Adipocyte (in vitro differentiated cells): ENCODE data around the gene DCAF5.
"Not testable (repeated sequence)": the region's sequence is repeated elsewhere in the genome, so short reads cannot be mapped to it uniquely, and the experiment has no call there.

ENCODE experiments used
- DNase-seq: peaks from one replicate; pipeline ENCODE4 v3.0.0-alpha.2; 2015; ENCODE audit warnings: low read depth
- H3K27me3 ChIP-seq: replicated peaks from 2 replicates; pipeline ENCODE4 v1.7.0; 2013; ENCODE audit warnings: mild to moderate bottlenecking, low read length, moderate library complexity; ENCODE audit not compliant: control insufficient read depth, insufficient read depth
- H3K36me3 ChIP-seq: 2 replicates; pipeline ENCODE4 v1.7.0; 2013; ENCODE audit warnings: low read length, mild to moderate bottlenecking, moderate library complexity; ENCODE audit not compliant: control insufficient read depth, insufficient read depth, severe bottlenecking
- H3K4me1 ChIP-seq: 2 replicates; pipeline ENCODE4 v1.7.0; 2013; ENCODE audit warnings: mild to moderate bottlenecking, low read length, moderate library complexity; ENCODE audit not compliant: control insufficient read depth, insufficient read depth
- H3K4me3 ChIP-seq: 2 replicates; pipeline ENCODE4 v1.7.0; 2013; ENCODE audit warnings: mild to moderate bottlenecking, low read length, moderate library complexity
- H3K9ac ChIP-seq: 2 replicates; pipeline ENCODE4 v1.7.0; 2013; ENCODE audit warnings: mild to moderate bottlenecking, low read length, moderate library complexity
- H3K9me3 ChIP-seq: 2 replicates; pipeline ENCODE4 v1.7.0; 2013; ENCODE audit warnings: mild to moderate bottlenecking, low read length, moderate library complexity; ENCODE audit not compliant: control insufficient read depth

DCAF5 gene

DNA sequence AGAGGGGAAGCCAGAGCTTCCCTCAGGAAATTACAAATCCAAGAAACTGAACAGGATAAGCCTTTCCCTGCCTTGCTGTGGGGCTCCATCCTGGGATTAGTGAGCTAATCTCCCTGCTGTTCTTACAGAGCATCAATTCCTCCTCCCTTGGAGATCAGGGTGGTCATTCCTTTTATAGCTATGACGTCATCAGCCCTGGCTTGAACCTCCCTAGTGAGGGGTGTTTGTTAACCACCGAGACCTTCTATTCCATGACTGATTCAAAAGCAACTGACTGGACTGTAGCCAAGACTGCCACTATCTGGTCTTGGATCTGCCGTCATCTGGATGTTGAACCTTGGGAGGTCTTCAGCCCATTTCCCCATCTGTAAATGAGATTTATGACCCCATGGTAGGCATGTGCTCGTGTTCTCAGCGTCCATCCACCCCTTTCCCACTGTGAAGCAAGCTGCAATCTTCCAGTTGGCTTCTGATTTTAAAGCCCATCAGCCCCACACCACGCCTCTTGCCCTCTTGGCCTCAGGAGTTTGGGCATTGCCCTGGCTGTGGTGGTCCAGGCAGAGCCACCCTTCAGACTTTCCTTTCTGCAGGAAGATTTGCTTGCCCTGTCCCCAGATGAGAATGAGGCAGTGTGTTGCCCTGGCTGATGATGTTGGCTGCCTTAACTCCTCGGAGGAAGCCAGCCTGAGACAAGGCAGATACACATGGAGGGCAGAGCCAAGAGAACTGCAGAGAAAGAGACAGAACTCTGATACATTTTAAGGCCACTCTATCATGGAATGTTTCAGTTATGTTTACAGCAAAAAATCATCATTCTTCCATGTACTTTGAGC is 114.2 kb downstream of the DCAF5 start:
- Histone ChIP-seq H3K9ac (no peak overlapping the region), H3K36me3 (no peaks in the 10 kb centered on the region), H3K9me3 (no peaks in the 10 kb centered on the region), H3K27me3 (no peaks in the 10 kb centered on the region), H3K4me1 (peaks cover 60% of the 10 kb centered on the region), H3K4me3 (no peak overlapping the region)
- peak; percentile 31 for DNase-seq

DNA sequence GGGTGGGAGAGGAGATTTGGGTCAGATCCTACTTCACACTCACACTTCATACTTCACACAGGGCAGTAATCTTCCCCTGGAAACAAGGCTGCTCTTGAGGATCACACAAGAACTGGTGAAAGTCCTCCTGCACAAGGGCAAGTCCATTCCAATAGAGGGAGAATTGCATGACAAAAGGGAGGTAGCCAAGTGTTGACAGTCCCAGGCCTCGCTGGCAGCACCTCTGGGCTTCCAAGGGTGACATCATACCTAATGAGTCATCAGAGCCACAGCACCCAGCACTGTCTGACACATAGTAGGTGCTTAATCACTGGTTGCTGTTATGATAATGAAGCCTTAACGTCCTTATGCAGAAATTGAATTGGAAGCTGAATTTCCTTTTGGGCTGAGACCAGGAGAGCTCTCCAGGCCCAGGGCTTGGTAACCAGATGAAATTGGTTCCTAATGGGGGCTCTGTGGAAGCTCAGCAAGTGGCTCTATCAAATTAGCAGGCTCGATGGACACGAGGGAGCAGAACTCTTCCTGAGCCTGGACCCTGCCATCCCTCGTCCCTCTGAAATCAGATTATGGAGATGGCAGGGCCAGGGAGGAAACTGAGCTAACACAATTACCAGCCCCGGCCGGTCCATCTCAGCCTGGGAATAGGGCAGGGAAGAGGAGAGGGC is 115.0 kb downstream of the DCAF5 start:
- Histone ChIP-seq H3K9ac (no peak overlapping the region), H3K36me3 (no peaks in the 10 kb centered on the region)
- no peak for DNase-seq

GRCh38 chr14:69036757-69037506 is 116.0 kb downstream of the DCAF5 start:
- no peaks in the 10 kb centered on the region for H3K36me3 ChIP-seq
- H3K4me1 ChIP-seq: peaks cover 43% of the 10 kb centered on the region
- H3K9ac ChIP-seq: no peak overlapping the region
- DNase-seq: no peak
- H3K9me3 ChIP-seq: no peaks in the 10 kb centered on the region
- H3K27me3 ChIP-seq: no peaks in the 10 kb centered on the region
- no peak overlapping the region for H3K4me3 ChIP-seq

More for the DNA sequence above, 115.0 kb downstream of the DCAF5 start:
- no peaks in the 10 kb centered on the region for H3K27me3 ChIP-seq
- H3K4me3 ChIP-seq: no peak overlapping the region
- no peaks in the 10 kb centered on the region for H3K9me3 ChIP-seq
- peaks cover 53% of the 10 kb centered on the region for H3K4me1 ChIP-seq

- no peak overlapping the region for H3K4me3 ChIP-seq
- H3K9ac ChIP-seq: peak overlapping the region; percentile 53
- no peaks in the 10 kb centered on the region for H3K36me3 ChIP-seq
- peak; percentile 79 for DNase-seq
- peaks cover 39% of the 10 kb centered on the region for H3K4me1 ChIP-seq
- no peaks in the 10 kb centered on the region for H3K27me3 ChIP-seq
- no peaks in the 10 kb centered on the region for H3K9me3 ChIP-seq
Measured at GRCh38 chr14:69034612-69035262, 118.2 kb downstream of the DCAF5 start.

DNA sequence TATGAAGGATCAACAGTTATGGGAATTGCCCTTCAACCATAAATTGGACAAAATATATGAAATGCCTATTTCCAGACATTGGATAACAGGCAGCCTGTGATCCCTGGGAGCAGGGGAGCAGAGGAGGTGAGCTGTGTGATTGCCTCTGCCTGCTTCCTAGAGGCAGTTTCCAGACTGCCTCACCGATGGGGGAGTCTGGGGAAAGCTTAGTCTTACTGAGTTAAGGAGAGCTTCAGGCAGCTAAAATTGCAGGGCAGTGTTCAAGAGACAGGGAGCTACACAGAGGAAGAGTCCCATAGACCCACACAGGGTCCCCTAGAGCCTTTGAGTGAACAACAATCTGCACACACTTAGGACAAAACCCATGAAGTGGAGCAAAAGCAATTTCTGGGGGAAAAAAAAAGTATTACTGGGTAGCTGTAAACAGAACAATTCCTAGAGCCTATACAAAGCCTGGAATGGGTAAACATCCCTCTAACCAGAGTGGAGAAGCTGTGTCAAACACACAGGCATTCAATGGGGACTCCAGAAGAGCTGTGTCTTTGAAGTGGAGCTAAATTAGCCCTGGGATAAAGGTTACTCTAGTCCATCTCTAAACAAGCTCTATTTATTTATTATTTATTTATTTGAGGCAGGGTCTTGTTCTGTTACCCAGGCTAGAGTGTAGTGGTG is 125.5 kb downstream of the DCAF5 start:
- no peak overlapping the region for H3K9ac ChIP-seq
- peaks cover 13% of the 10 kb centered on the region for H3K4me1 ChIP-seq
- DNase-seq: no peak
- no peaks in the 10 kb centered on the region for H3K9me3 ChIP-seq
- H3K4me3 ChIP-seq: no peak overlapping the region
- H3K27me3 ChIP-seq: no peaks in the 10 kb centered on the region
- H3K36me3 ChIP-seq: no peaks in the 10 kb centered on the region

GRCh38 chr14:69023035-69023434 is 129.9 kb downstream of the DCAF5 start:
- no peaks in the 10 kb centered on the region for H3K9me3 ChIP-seq
- peaks cover 13% of the 10 kb centered on the region for H3K4me1 ChIP-seq
- peak overlapping the region; percentile 46 for H3K9ac ChIP-seq
- H3K27me3 ChIP-seq: no peaks in the 10 kb centered on the region
- no peak for DNase-seq
- no peak overlapping the region for H3K4me3 ChIP-seq
- no peaks in the 10 kb centered on the region for H3K36me3 ChIP-seq

DNA sequence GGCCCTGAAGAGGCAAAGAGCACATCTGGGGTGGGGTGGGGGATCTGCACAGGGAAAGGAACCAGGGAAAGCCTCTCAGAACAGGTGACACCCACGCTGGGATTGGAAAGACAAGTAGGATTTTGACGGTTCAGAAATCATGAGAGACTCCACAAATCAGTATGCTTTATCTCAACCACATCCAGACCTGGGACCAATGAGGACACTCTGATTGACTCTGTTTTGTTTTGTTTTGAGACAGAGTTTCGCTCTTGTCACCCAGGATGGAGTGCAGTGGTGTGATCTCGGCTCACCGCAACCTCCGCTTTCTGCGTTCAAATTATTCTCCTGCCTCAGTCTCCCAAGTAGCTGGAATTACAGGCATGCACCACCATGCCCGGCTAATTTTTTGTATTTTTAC is 130.8 kb downstream of the DCAF5 start:
- not testable (repeated sequence) for H3K9ac ChIP-seq, H3K36me3 ChIP-seq, H3K9me3 ChIP-seq, DNase-seq, H3K4me3 ChIP-seq, H3K27me3 ChIP-seq
- H3K4me1 ChIP-seq: peaks cover 13% of the 10 kb centered on the region

DNA sequence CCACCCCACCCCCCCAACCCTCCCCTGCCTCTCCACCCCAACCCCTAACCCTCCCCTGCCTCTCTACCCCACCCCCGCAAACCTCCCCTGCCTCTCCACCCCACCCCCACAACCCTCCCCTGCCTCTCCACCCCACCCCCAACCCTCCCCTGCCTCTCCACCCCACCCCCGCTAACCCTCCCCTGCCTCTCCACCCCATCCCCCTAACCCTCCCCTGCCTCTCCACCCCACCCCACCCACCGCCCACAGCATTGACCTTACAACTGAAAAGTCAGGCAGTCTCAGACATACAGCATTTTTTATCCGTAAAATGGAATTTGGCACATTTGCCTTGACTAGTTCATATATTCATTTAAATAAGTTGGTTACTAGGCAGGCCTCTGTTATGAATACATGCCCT is 135.2 kb downstream of the DCAF5 start:
- Histone ChIP-seq H3K9ac (no peak overlapping the region), H3K27me3 (no peaks in the 10 kb centered on the region), H3K9me3 (no peaks in the 10 kb centered on the region), H3K4me3 (no peak overlapping the region), H3K4me1 (peaks cover 5% of the 10 kb centered on the region), H3K36me3 (no peaks in the 10 kb centered on the region)
- no peak for DNase-seq

DNA sequence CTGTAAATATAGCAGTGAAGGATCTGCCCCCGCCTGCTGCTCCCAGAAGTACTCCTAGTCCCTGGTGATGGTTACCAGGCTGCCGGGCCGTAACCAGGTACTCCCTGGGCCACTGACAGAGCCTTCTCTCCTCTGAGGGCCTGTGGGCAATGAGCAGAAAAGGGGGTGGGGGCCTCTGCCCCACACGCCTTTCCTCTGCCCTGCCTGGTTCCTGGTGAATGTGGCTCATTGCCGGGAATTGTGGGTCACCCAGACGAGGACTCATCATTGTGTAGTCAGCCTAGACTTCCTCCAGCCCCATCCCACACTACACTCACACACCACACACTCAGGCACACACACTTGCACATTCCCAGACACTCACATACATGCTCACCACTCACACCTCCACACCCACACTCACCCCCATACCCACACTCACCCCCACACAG is 138.1 kb downstream of the DCAF5 start:
- no peak for DNase-seq
- H3K9me3 ChIP-seq: no peaks in the 10 kb centered on the region
- no peaks in the 10 kb centered on the region for H3K27me3 ChIP-seq
- H3K9ac ChIP-seq: no peak overlapping the region
- no peak overlapping the region for H3K4me3 ChIP-seq
- peaks cover 7% of the 10 kb centered on the region for H3K4me1 ChIP-seq
- H3K36me3 ChIP-seq: no peaks in the 10 kb centered on the region

- no peaks in the 10 kb centered on the region for H3K36me3 ChIP-seq
- peak; percentile 76 for DNase-seq
- H3K27me3 ChIP-seq: no peaks in the 10 kb centered on the region
- H3K4me1 ChIP-seq: peaks cover 7% of the 10 kb centered on the region
- H3K9me3 ChIP-seq: no peaks in the 10 kb centered on the region
- H3K9ac ChIP-seq: no peak overlapping the region
- no peak overlapping the region for H3K4me3 ChIP-seq
Measured at GRCh38 chr14:69013943-69014782, 138.8 kb downstream of the DCAF5 start.
